ENCODE measurements around the gene HHIP. TPM values are rescaled to one million over a fixed set of nuclear protein-coding genes. Genes with fewer than 3 reads are reported as not detected.

HHIP gene
- total and polyA plus RNA-seq, 2 experiments from 2014 or later = 20.8 to 29.2 TPM

DNA sequence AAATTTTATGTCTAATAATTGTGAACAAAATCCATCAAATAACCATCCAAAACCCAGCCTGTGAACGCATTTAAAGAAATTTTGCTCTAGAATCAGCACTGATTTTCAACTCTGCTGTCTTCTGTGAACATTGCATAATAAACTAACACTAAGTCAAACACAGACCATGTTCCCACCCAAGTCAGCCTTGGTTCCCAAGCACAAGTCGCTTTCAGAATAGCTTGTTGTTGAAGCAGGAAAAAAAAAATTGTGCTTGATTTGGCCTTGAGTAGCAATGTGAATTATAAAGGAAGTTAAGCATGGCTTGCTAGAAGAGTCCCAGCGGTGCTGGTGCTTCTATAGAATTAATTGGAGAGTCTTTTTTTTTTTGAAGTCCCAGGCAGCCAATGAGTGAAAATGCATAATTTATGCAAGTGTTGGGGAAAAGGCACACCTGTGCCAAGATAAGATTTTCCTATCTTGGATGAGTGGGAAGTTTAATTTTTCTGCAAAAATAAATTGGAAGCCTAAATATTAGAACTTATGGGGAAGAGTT, 42.1 kb downstream of the HHIP start:
- no peak overlapping the region for H2AFZ ChIP-seq
- H3K27me3 ChIP-seq = no peaks in the 10 kb centered on the region
- H3K79me2 ChIP-seq = no peaks in the 10 kb centered on the region
- H4K20me1 ChIP-seq (ENCODE audit: insufficient read depth, poor library complexity, severe bottlenecking) = no peaks in the 10 kb centered on the region
- no peaks in the 10 kb centered on the region for H3K4me1 ChIP-seq (ENCODE audit: insufficient read depth)
- H3K4me2 ChIP-seq = no peak overlapping the region
- no peak overlapping the region for H3K4me3 ChIP-seq
- no peaks in the 10 kb centered on the region for H3K9me2 ChIP-seq (replicated peaks; ENCODE audit: insufficient read depth)
- TF ChIP-seq EZH2 (IDR thresholded peaks at IDR 0.05; ENCODE audit: borderline replicate concordance) (no peak), EZH2phosphoT487 (IDR thresholded peaks at IDR 0.05; ENCODE audit: low read depth, severe bottlenecking, unreplicated experiment) (no peak)
- TF ChIP-seq, protein P1, sequence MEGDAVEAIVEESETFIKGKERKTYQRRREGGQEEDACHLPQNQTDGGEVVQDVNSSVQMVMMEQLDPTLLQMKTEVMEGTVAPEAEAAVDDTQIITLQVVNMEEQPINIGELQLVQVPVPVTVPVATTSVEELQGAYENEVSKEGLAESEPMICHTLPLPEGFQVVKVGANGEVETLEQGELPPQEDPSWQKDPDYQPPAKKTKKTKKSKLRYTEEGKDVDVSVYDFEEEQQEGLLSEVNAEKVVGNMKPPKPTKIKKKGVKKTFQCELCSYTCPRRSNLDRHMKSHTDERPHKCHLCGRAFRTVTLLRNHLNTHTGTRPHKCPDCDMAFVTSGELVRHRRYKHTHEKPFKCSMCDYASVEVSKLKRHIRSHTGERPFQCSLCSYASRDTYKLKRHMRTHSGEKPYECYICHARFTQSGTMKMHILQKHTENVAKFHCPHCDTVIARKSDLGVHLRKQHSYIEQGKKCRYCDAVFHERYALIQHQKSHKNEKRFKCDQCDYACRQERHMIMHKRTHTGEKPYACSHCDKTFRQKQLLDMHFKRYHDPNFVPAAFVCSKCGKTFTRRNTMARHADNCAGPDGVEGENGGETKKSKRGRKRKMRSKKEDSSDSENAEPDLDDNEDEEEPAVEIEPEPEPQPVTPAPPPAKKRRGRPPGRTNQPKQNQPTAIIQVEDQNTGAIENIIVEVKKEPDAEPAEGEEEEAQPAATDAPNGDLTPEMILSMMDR (IDR thresholded peaks at IDR 0.05; ENCODE audit: poor library complexity) = no peak
- no peaks in the 10 kb centered on the region for H3K9me3 ChIP-seq (ENCODE audit: low read depth)
- H3K36me3 ChIP-seq (replicated peaks; ENCODE audit: insufficient read depth, low read depth) = no peaks in the 10 kb centered on the region
- WGBS (ENCODE audit: low lambda C conversion rate, missing lambda C conversion rate) = 86% methylated on average over 3 of the region's 3 CpGs
- no peak overlapping the region for H3K27ac ChIP-seq
- DNase-seq (ENCODE audit: low spot score) = no peak

DNA sequence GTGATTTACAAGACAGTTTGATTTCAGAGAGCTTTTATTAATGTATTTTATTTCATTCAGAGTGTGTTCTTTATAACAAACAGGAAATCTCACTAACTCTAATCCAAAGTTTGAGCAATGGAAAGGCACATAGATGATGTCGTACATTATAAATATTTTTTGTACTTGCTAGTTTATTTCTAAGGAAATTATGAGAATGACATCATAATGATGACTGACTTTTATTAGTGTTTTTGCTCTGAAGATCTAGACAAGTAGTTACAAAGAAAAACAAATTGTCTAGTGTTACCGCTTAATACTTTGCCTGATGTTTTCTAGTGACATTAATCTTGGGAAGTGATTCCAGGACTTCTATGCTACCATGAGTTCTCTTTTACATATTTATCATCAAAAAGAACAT, 43.2 kb downstream of the HHIP start:
- 70% methylated on average over 2 of the region's 2 CpGs for WGBS (ENCODE audit: low lambda C conversion rate, missing lambda C conversion rate)
- Histone ChIP-seq H3K9me3 (ENCODE audit: low read depth) (no peaks in the 10 kb centered on the region), H3K27ac (no peak overlapping the region), H3K4me3 (no peak overlapping the region), H2AFZ (no peak overlapping the region), H3K36me3 (replicated peaks; ENCODE audit: insufficient read depth, low read depth) (no peaks in the 10 kb centered on the region), H3K27me3 (no peaks in the 10 kb centered on the region), H3K9me2 (replicated peaks; ENCODE audit: insufficient read depth) (no peaks in the 10 kb centered on the region), H3K4me1 (ENCODE audit: insufficient read depth) (no peaks in the 10 kb centered on the region), H4K20me1 (ENCODE audit: insufficient read depth, poor library complexity, severe bottlenecking) (no peaks in the 10 kb centered on the region), H3K4me2 (no peak overlapping the region), H3K79me2 (no peaks in the 10 kb centered on the region)
- TF ChIP-seq EZH2phosphoT487 (IDR thresholded peaks at IDR 0.05; ENCODE audit: low read depth, severe bottlenecking, unreplicated experiment) (no peak), EZH2 (IDR thresholded peaks at IDR 0.05; ENCODE audit: borderline replicate concordance) (no peak)
- TF ChIP-seq, protein P1 (IDR thresholded peaks at IDR 0.05; ENCODE audit: poor library complexity) = no peak
- no peak for DNase-seq (ENCODE audit: low spot score)

DNA sequence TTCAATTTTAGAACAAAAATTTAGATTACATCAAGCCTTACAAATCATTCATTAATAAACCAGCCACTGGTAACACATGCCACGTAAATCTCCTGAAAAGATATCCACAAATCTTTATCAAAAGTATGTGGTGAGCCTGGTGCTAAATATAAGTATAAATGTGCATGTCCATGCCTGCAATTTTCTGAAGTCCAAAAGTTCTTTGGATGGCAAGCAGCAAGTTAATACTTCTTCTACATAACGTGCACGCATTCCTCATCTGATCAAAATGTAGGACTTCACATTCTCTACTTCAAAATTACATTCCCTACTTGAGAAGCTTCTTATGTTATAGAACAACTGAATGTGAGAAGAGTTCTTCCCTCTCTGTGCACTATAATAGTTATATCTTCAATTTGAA, 49.8 kb downstream of the HHIP start:
- Histone ChIP-seq H3K4me1 (ENCODE audit: insufficient read depth) (no peaks in the 10 kb centered on the region), H3K27ac (no peak overlapping the region), H3K79me2 (no peaks in the 10 kb centered on the region), H2AFZ (no peak overlapping the region), H3K36me3 (replicated peaks; ENCODE audit: insufficient read depth, low read depth) (no peaks in the 10 kb centered on the region), H3K4me3 (no peak overlapping the region), H4K20me1 (ENCODE audit: insufficient read depth, poor library complexity, severe bottlenecking) (no peaks in the 10 kb centered on the region), H3K4me2 (no peak overlapping the region), H3K9me2 (replicated peaks; ENCODE audit: insufficient read depth) (no peaks in the 10 kb centered on the region), H3K27me3 (no peaks in the 10 kb centered on the region), H3K9me3 (ENCODE audit: low read depth) (no peaks in the 10 kb centered on the region)
- DNase-seq (ENCODE audit: low spot score) = no peak
- TF ChIP-seq, protein P1 (IDR thresholded peaks at IDR 0.05; ENCODE audit: poor library complexity) = no peak
- TF ChIP-seq EZH2phosphoT487 (IDR thresholded peaks at IDR 0.05; ENCODE audit: low read depth, severe bottlenecking, unreplicated experiment) = no peak
- WGBS (ENCODE audit: low lambda C conversion rate, missing lambda C conversion rate) = 89% methylated on average over 3 of the region's 3 CpGs

DNA sequence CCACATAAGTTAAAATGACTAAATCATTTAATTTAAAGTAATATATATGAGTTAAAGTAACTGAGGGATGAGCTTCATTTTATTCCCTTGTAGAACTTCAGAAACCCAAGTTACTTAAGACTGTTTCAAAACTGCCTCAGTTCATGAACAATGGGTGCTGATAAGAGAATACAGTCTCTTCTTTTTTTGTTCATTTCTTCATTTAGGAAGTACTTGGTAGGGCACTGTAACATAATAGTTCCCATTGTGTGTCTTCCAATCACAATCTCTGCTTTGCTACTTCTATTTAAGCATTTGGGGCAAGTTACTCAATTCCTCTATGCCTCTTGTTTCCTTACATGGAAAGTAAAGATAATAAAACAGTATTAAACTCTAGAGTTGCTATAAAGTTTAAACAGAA, 50.4 kb downstream of the HHIP start:
- Histone ChIP-seq H3K9me3 (ENCODE audit: low read depth) (no peaks in the 10 kb centered on the region), H3K79me2 (no peaks in the 10 kb centered on the region), H3K27ac (no peak overlapping the region), H3K36me3 (replicated peaks; ENCODE audit: insufficient read depth, low read depth) (no peaks in the 10 kb centered on the region), H2AFZ (no peak overlapping the region), H3K27me3 (no peaks in the 10 kb centered on the region), H3K9me2 (replicated peaks; ENCODE audit: insufficient read depth) (no peaks in the 10 kb centered on the region), H3K4me3 (no peak overlapping the region), H3K4me2 (no peak overlapping the region), H3K4me1 (ENCODE audit: insufficient read depth) (no peaks in the 10 kb centered on the region), H4K20me1 (ENCODE audit: insufficient read depth, poor library complexity, severe bottlenecking) (no peaks in the 10 kb centered on the region)
- TF ChIP-seq, protein P1 (IDR thresholded peaks at IDR 0.05; ENCODE audit: poor library complexity) = no peak
- TF ChIP-seq EZH2phosphoT487 (IDR thresholded peaks at IDR 0.05; ENCODE audit: low read depth, severe bottlenecking, unreplicated experiment) (no peak), EZH2 (IDR thresholded peaks at IDR 0.05; ENCODE audit: borderline replicate concordance) (no peak)
- DNase-seq (ENCODE audit: low spot score) = no peak
